ENCODE results near the gene FLAD1.

DNA sequence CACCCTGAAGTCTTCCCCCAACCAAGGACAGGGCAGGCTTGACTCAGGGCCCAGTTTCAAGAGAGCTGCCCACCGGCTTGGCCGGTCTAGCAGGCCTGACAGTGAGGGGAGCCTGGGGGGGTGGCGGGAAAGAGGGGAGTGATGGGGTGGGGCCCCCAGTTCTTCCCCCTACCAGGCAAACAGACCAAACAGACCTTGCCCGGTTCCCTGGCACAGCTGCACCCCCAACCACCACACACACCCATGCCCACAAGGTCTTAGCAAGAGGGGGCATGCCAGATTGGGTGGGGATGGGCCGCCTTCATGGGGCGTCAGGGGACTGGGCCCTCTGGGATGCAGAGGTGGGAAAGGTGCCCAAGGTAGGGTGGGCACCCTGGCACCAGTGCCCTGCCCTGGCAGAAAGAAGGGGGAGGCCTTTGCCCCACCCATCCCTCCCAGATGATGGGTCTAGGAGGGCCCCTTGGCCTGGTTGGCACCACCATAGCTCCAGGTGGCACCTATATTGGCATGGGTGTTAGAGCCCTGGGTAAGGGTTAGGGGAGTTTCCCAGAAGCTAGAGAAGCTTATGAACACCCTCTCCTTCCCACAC is 28.4 kb downstream of the FLAD1 start:
- TF ChIP-seq LEF1 (IDR thresholded peaks at IDR 0.05; ENCODE audit: borderline replicate concordance) (no peak), NFRKB (IDR thresholded peaks at IDR 0.05) (no peak), FOXM1 (IDR thresholded peaks at IDR 0.05; ENCODE audit: borderline replicate concordance) (no peak), SUZ12 (IDR thresholded peaks at IDR 0.05) (no peak), SP1 (IDR thresholded peaks at IDR 0.05) (no peak), ZNF384 (IDR thresholded peaks at IDR 0.05) (no peak), ARNT (IDR thresholded peaks at IDR 0.05) (no peak), BHLHE40 (IDR thresholded peaks at IDR 0.05; ENCODE audit: borderline replicate concordance) (no peak), CTBP1 (IDR thresholded peaks at IDR 0.05; ENCODE audit: borderline replicate concordance) (no peak), HDGF (IDR thresholded peaks at IDR 0.05; ENCODE audit: borderline replicate concordance) (no peak), FOXK2 (IDR thresholded peaks at IDR 0.05) (no peak)
- TF ChIP-seq, protein P1, sequence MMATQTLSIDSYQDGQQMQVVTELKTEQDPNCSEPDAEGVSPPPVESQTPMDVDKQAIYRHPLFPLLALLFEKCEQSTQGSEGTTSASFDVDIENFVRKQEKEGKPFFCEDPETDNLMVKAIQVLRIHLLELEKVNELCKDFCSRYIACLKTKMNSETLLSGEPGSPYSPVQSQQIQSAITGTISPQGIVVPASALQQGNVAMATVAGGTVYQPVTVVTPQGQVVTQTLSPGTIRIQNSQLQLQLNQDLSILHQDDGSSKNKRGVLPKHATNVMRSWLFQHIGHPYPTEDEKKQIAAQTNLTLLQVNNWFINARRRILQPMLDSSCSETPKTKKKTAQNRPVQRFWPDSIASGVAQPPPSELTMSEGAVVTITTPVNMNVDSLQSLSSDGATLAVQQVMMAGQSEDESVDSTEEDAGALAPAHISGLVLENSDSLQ (IDR thresholded peaks at IDR 0.05): no peak

Data from HEK293T (cell line).